Retinal pigment epithelial cell (primary cell): ENCODE data around the gene PXT1.

Experiments
- DNase-seq: peaks from one replicate; pipeline ENCODE4 v3.0.0-alpha.2; 2010; ENCODE audit warnings: low read depth
- H3K4me3 ChIP-seq: 2 replicates; pipeline ENCODE4 v1.5.1; 2011; ENCODE audit warnings: mild to moderate bottlenecking, low read length, control low read depth, moderate library complexity
- CTCF ChIP-seq: conservative IDR thresholded peaks from 2 replicates; pipeline ENCODE4 v1.5.1; 2011; ENCODE audit warnings: low read depth, low read length, control low read depth, inconsistent platforms

PXT1 gene

GRCh38 chr6:36376183-36376582 is 66.5 kb downstream of the PXT1 start:
- H3K4me3 ChIP-seq = no peak overlapping the region
- no peak for TF ChIP-seq CTCF
- no peak for DNase-seq

- no peak for TF ChIP-seq CTCF
- DNase-seq = no peak
Measured at GRCh38 chr6:36375644-36376155, 67.0 kb downstream of the PXT1 start.

GRCh38 chr6:36374972-36375371 is 67.7 kb downstream of the PXT1 start:
- DNase-seq = no peak
- no peak for TF ChIP-seq CTCF
- no peak overlapping the region for H3K4me3 ChIP-seq

More at GRCh38 chr6:36375644-36376155, 67.0 kb downstream of the PXT1 start:
- H3K4me3 ChIP-seq = no peak overlapping the region

- no peak for DNase-seq
- no peak for TF ChIP-seq CTCF
- H3K4me3 ChIP-seq = no peak overlapping the region
Measured at GRCh38 chr6:36374194-36374593, 68.5 kb downstream of the PXT1 start.

GRCh38 chr6:36373368-36374019 is 69.2 kb downstream of the PXT1 start:
- no peak for DNase-seq
- no peak for TF ChIP-seq CTCF
- no peak overlapping the region for H3K4me3 ChIP-seq

- DNase-seq = no peak
- no peak for TF ChIP-seq CTCF
- H3K4me3 ChIP-seq = no peak overlapping the region
Measured at GRCh38 chr6:36372088-36372487, 70.6 kb downstream of the PXT1 start.

GRCh38 chr6:36371211-36371610 is 71.4 kb downstream of the PXT1 start:
- no peak for DNase-seq
- no peak for TF ChIP-seq CTCF
- H3K4me3 ChIP-seq = no peak overlapping the region
